Caco-2 (cell line): ENCODE results near the gene PTPRG. TPM values are rescaled to one million over a fixed set of nuclear protein-coding genes. Genes with fewer than 3 reads are reported as not detected.

Experiments used
- BruUV-seq: library from RNA; stranded (reverse); fragments of 400-500 nt; replicated peaks from 2 replicates; lab custom pipeline; 2021; lab: Mats Ljungman, UMichigan
- CTCF ChIA-PET: fragments of 300-600 bp; sonication (Branson Sonifier 250); formaldehyde crosslinking; loops from one replicate; lab custom pipeline; 2022; ENCODE audit warnings: antibody characterized with exemption; lab: Charles Lee
- POLR2A ChIA-PET: fragments of 300-600 bp; sonication (Branson Sonifier 250); formaldehyde crosslinking; loops from one replicate; lab custom pipeline; 2022; ENCODE audit warnings: antibody characterized with exemption; lab: Charles Lee
- DNase-seq, 2 experiments: peaks; one replicate each; pipeline versions ENCODE4 v3.0.0 to v3.0.0-alpha.2; 2020 to 2022
- H3K27me3 ChIP-seq: replicated peaks from 2 replicates; pipeline ENCODE4 v1.6.0; 2011; ENCODE audit warnings: low read length; ENCODE audit not compliant: control insufficient read depth, insufficient read depth
- H3K36me3 ChIP-seq: 2 replicates; pipeline ENCODE4 v1.5.1; 2011; ENCODE audit warnings: low read length; ENCODE audit not compliant: control insufficient read depth, insufficient read depth
- H3K4me1 ChIP-seq: fragments of 250-450 bp; sonication (Bioruptor Pico); 2 replicates; pipeline ENCODE4 v1.5.1; 2020; ENCODE audit warnings: mild to moderate bottlenecking
- H3K4me3 ChIP-seq: 2 replicates; pipeline ENCODE4 v1.5.1; 2011; ENCODE audit warnings: low read depth, mild to moderate bottlenecking, control low read depth, low read length
- H3K9me3 ChIP-seq: fragments of 250-450 bp; sonication (Bioruptor Pico); 2 replicates; pipeline ENCODE4 v1.5.1; 2020; ENCODE audit warnings: mild to moderate bottlenecking, moderate library complexity
- H3K27ac Mint-ChIP-seq: one replicate; pipeline ENCODE4 v1.8.0; 2022; ENCODE audit warnings: mixed read lengths; ENCODE audit not compliant: unreplicated experiment
- H3K27me3 Mint-ChIP-seq: one replicate; pipeline ENCODE4 v1.8.0; 2022; ENCODE audit warnings: mixed read lengths; ENCODE audit not compliant: insufficient read depth, unreplicated experiment
- H3K36me3 Mint-ChIP-seq: one replicate; pipeline ENCODE4 v1.8.0; 2022; ENCODE audit warnings: mild to moderate bottlenecking, mixed read lengths; ENCODE audit not compliant: insufficient read depth, unreplicated experiment
- H3K4me1 Mint-ChIP-seq: one replicate; pipeline ENCODE4 v1.8.0; 2022; ENCODE audit warnings: low read depth, mixed read lengths; ENCODE audit not compliant: unreplicated experiment
- H3K4me3 Mint-ChIP-seq: one replicate; pipeline ENCODE4 v1.8.0; 2022; ENCODE audit warnings: mild to moderate bottlenecking, moderate library complexity, mixed read lengths; ENCODE audit not compliant: unreplicated experiment
- H3K9me3 Mint-ChIP-seq: one replicate; pipeline ENCODE4 v1.8.0; 2022; ENCODE audit warnings: mixed read lengths; ENCODE audit not compliant: unreplicated experiment
- intact Hi-C: fragments of 100-400 bp; cut with micrococcal nuclease; formaldehyde crosslinking; loops from one replicate; pipeline ENCODE4 v1.10.0; 2022; ENCODE audit not compliant: unreplicated experiment
- total RNA-seq: library from RNA; stranded (reverse); gene quantifications from 2 replicates; pipeline ENCODE4 v1.2.3, GENCODE V29; 2022
- TF ChIP-seq, protein P1 (sequence below), 2 experiments: fragments of 200-600 bp in 1 of 2; IDR thresholded peaks; 1 replicate in 1 of 2; 2 replicates in 1 of 2; pipeline versions ENCODE4 v1.5.1 to v1.8.0; 2011 to 2022; ENCODE audit warnings: antibody characterized with exemption in 1 of 2, control low read depth in 1 of 2, inconsistent platforms in 1 of 2, low read depth in 1 of 2, low read length in 1 of 2, mild to moderate bottlenecking in 1 of 2, moderate library complexity in 1 of 2; ENCODE audit not compliant: insufficient read depth in 1 of 2, severe bottlenecking in 1 of 2, unreplicated experiment in 1 of 2

PTPRG gene
- total RNA-seq, 1 experiment from 2014 or later: 46.4 TPM

DNA sequence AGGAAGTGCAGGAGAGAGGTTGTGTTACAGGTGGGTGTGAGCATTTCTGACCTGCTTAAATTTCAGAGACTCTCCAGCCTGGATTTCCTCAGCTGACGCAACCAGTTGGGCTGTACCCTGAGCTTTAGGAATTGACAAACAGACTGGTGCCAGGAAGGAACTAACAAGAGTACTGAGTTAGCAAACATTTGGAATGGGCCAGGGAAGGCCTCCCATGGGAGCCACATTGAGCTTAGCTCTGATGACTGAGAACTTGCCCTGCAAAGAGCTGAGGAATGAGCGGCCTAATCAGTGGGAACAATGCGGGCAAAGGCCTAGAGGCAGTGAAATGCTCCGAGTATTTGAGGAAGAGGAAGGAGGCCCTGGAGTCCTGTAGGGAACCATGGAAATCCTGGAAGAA, 557.8 kb downstream of the PTPRG start:
- no TSS peak for BruUV-seq
- no peak overlapping the region for H3K27ac Mint-ChIP-seq
- H3K4me3 Mint-ChIP-seq: no peak overlapping the region
- TF ChIP-seq, protein P1, sequence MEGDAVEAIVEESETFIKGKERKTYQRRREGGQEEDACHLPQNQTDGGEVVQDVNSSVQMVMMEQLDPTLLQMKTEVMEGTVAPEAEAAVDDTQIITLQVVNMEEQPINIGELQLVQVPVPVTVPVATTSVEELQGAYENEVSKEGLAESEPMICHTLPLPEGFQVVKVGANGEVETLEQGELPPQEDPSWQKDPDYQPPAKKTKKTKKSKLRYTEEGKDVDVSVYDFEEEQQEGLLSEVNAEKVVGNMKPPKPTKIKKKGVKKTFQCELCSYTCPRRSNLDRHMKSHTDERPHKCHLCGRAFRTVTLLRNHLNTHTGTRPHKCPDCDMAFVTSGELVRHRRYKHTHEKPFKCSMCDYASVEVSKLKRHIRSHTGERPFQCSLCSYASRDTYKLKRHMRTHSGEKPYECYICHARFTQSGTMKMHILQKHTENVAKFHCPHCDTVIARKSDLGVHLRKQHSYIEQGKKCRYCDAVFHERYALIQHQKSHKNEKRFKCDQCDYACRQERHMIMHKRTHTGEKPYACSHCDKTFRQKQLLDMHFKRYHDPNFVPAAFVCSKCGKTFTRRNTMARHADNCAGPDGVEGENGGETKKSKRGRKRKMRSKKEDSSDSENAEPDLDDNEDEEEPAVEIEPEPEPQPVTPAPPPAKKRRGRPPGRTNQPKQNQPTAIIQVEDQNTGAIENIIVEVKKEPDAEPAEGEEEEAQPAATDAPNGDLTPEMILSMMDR (IDR thresholded peaks at IDR 0.05; ENCODE audit: insufficient read depth in 1 of 2, low read depth in 1 of 2, low read length in 1 of 2, severe bottlenecking in 1 of 2, unreplicated experiment in 1 of 2): no peak
- H3K9me3 Mint-ChIP-seq: no peaks in the 10 kb centered on the region
- Histone ChIP-seq H3K4me1 (no peaks in the 10 kb centered on the region), H3K27me3 (no peaks in the 10 kb centered on the region), H3K9me3 (no peaks in the 10 kb centered on the region), H3K36me3 (no peaks in the 10 kb centered on the region), H3K4me3 (no peak overlapping the region)
- no peak for DNase-seq
- H3K4me1 Mint-ChIP-seq: no peaks in the 10 kb centered on the region
- intact Hi-C loops: no loop called here
- CTCF ChIA-PET: no interaction called here
- POLR2A ChIA-PET: no interaction called here
- H3K36me3 Mint-ChIP-seq: no peaks in the 10 kb centered on the region
- H3K27me3 Mint-ChIP-seq: no peaks in the 10 kb centered on the region

DNA sequence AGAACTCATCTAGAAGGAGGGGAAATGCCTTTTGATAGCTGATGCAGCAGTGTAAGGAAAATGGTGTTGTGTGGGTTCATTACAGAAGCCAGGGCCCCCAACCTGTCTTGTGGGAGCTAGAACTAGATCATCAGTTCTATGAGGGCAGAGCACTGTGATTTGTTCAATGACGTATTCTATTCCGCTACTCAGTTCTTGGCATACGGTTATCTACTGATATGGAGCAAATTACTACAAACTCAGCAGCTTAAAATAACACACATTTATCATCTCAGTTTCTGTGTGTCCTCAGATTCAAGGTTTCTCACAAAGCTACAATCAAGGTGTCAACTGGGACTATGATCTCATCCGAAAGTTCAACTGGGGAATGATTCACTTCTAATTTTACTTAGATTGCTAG, 561.4 kb downstream of the PTPRG start:
- Histone ChIP-seq H3K9me3 (no peaks in the 10 kb centered on the region), H3K4me3 (no peak overlapping the region), H3K27me3 (no peaks in the 10 kb centered on the region), H3K36me3 (no peaks in the 10 kb centered on the region), H3K4me1 (no peaks in the 10 kb centered on the region)
- ChIA-PET CTCF (no interaction called here), POLR2A (no interaction called here)
- no peaks in the 10 kb centered on the region for H3K27me3 Mint-ChIP-seq
- no peak overlapping the region for H3K4me3 Mint-ChIP-seq
- TF ChIP-seq, protein P1 (IDR thresholded peaks at IDR 0.05; ENCODE audit: insufficient read depth in 1 of 2, low read depth in 1 of 2, low read length in 1 of 2, severe bottlenecking in 1 of 2, unreplicated experiment in 1 of 2): no peak
- H3K27ac Mint-ChIP-seq: no peak overlapping the region
- no peak for DNase-seq
- no TSS peak for BruUV-seq
- no peaks in the 10 kb centered on the region for H3K4me1 Mint-ChIP-seq
- H3K9me3 Mint-ChIP-seq: no peaks in the 10 kb centered on the region
- H3K36me3 Mint-ChIP-seq: no peaks in the 10 kb centered on the region
- intact Hi-C loops: no loop called here

DNA sequence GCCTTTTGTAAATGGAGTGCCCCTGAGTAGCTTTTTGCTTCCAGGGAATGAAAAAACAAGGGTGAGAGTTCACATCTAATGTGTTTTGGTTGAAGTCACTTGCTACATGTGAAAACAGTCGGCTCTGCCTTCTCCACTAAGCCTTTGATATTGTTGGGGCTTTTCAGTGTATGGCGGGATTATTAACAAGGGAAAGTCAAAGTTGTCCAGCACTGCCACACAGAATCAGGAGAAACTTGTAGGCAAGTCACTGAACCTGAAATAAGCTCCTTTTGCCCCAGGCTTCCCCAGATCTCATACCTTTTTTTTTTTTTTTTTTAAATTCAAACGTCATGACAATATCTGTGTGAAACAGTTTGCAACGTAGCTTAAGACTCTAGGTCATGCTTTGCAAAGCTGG, 564.0 kb downstream of the PTPRG start:
- no peaks in the 10 kb centered on the region for H3K4me1 ChIP-seq
- Mint-ChIP-seq H3K4me1 (no peaks in the 10 kb centered on the region), H3K4me3 (no peak overlapping the region), H3K9me3 (no peaks in the 10 kb centered on the region), H3K27ac (no peak overlapping the region), H3K27me3 (no peaks in the 10 kb centered on the region), H3K36me3 (no peaks in the 10 kb centered on the region)
- intact Hi-C loops: no loop called here
- POLR2A ChIA-PET: no interaction called here
- H3K9me3 ChIP-seq: no peaks in the 10 kb centered on the region
- no peak for DNase-seq
- H3K4me3 ChIP-seq: no peak overlapping the region
- H3K36me3 ChIP-seq: no peaks in the 10 kb centered on the region
- BruUV-seq: no TSS peak
- no peaks in the 10 kb centered on the region for H3K27me3 ChIP-seq
- CTCF ChIA-PET: no interaction called here
- TF ChIP-seq, protein P1 (IDR thresholded peaks at IDR 0.05; ENCODE audit: insufficient read depth in 1 of 2, low read depth in 1 of 2, low read length in 1 of 2, severe bottlenecking in 1 of 2, unreplicated experiment in 1 of 2): no peak
